ENCODE results near the gene MYO18B.

GRCh38 chr22:25760294-25760693, 18.3 kb downstream of the MYO18B start:
- TF ChIP-seq TAF1 (IDR thresholded peaks at IDR 0.05; ENCODE audit: low read depth) (no peak), NFIC (IDR thresholded peaks at IDR 0.05) (no peak), EP300 (IDR thresholded peaks at IDR 0.05; ENCODE audit: borderline replicate concordance) (no peak), USF1 (IDR thresholded peaks at IDR 0.05) (no peak), CEBPB (IDR thresholded peaks at IDR 0.05) (no peak), MAX (IDR thresholded peaks at IDR 0.05) (no peak), YY1 (IDR thresholded peaks at IDR 0.05; ENCODE audit: low read depth) (no peak), REST (IDR thresholded peaks at IDR 0.05; ENCODE audit: low read depth) (no peak), RAD21 (IDR thresholded peaks at IDR 0.05; ENCODE audit: low read depth) (no peak), TEAD4 (IDR thresholded peaks at IDR 0.05) (no peak), TCF12 (IDR thresholded peaks at IDR 0.05; ENCODE audit: low read depth) (no peak), CREB1 (IDR thresholded peaks at IDR 0.05; ENCODE audit: low read depth) (no peak), FOXM1 (IDR thresholded peaks at IDR 0.05; ENCODE audit: borderline replicate concordance, low read depth) (no peak)
